C4-2B (cell line): ENCODE data around the gene CDKN2A.

Experiments used
- ZFX ChIP-seq: fragments of 450-650 bp; IDR thresholded peaks from 2 replicates; pipeline ENCODE4 v1.6.1; 2017
- TF ChIP-seq, protein P1 (sequence below): fragments of 450-650 bp; conservative IDR thresholded peaks from 2 replicates; pipeline ENCODE4 v1.5.1; 2017; ENCODE audit warnings: mild to moderate bottlenecking

GRCh38 chr9:21945606-21946005 lies 48.6 kb downstream of the CDKN2A start:
- TF ChIP-seq, protein P1, sequence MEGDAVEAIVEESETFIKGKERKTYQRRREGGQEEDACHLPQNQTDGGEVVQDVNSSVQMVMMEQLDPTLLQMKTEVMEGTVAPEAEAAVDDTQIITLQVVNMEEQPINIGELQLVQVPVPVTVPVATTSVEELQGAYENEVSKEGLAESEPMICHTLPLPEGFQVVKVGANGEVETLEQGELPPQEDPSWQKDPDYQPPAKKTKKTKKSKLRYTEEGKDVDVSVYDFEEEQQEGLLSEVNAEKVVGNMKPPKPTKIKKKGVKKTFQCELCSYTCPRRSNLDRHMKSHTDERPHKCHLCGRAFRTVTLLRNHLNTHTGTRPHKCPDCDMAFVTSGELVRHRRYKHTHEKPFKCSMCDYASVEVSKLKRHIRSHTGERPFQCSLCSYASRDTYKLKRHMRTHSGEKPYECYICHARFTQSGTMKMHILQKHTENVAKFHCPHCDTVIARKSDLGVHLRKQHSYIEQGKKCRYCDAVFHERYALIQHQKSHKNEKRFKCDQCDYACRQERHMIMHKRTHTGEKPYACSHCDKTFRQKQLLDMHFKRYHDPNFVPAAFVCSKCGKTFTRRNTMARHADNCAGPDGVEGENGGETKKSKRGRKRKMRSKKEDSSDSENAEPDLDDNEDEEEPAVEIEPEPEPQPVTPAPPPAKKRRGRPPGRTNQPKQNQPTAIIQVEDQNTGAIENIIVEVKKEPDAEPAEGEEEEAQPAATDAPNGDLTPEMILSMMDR: no peak
- no peak for TF ChIP-seq ZFX
